Parathyroid adenoma (tissue), 2 donors: Measurements from ENCODE around the gene DLG1.

Source experiments
- H2AFZ ChIP-seq: fragments of 300-600 bp; sonication (generic); one replicate; pipeline ENCODE4 v1.7.0; 2017; ENCODE audit warnings: antibody characterized with exemption, mild to moderate bottlenecking
- H3K27ac ChIP-seq: fragments of 300-600 bp; sonication (generic); one replicate; pipeline ENCODE4 v1.7.0; 2017
- H3K27me3 ChIP-seq: fragments of 300-600 bp; sonication (generic); one replicate; pipeline ENCODE4 v1.7.0; 2017; ENCODE audit warnings: low read length; ENCODE audit not compliant: control insufficient read depth, insufficient read depth
- H3K36me3 ChIP-seq: fragments of 300-600 bp; sonication (generic); one replicate; pipeline ENCODE4 v1.7.0; 2017; ENCODE audit warnings: low read length; ENCODE audit not compliant: control insufficient read depth, insufficient read depth
- H3K4me1 ChIP-seq: fragments of 300-600 bp; sonication (generic); one replicate; pipeline ENCODE4 v1.7.0; 2017; ENCODE audit warnings: control low read depth
- H3K4me2 ChIP-seq: fragments of 300-600 bp; sonication (generic); one replicate; pipeline ENCODE4 v1.7.0; 2017; ENCODE audit warnings: low read length
- H3K4me3 ChIP-seq: fragments of 300-600 bp; sonication (generic); one replicate; pipeline ENCODE4 v1.7.0; 2017; ENCODE audit warnings: low read depth, low read length
- H3K79me2 ChIP-seq: fragments of 300-600 bp; sonication (generic); one replicate; pipeline ENCODE4 v1.7.0; 2017; ENCODE audit warnings: control low read depth
- H3K9ac ChIP-seq: fragments of 300-600 bp; sonication (generic); one replicate; pipeline ENCODE4 v1.7.0; 2017; ENCODE audit warnings: mild to moderate bottlenecking
- H3K9me3 ChIP-seq: fragments of 300-600 bp; sonication (generic); one replicate; pipeline ENCODE4 v1.7.0; 2017; ENCODE audit warnings: low read length; ENCODE audit not compliant: control insufficient read depth
- CTCF ChIP-seq: fragments of 300-600 bp; sonication (generic); IDR thresholded peaks from one replicate; pipeline ENCODE4 v1.7.0; 2017; ENCODE audit warnings: antibody characterized with exemption, mild to moderate bottlenecking
- donor health status: primary hyperparathyroidism.

The DLG1 gene

DNA sequence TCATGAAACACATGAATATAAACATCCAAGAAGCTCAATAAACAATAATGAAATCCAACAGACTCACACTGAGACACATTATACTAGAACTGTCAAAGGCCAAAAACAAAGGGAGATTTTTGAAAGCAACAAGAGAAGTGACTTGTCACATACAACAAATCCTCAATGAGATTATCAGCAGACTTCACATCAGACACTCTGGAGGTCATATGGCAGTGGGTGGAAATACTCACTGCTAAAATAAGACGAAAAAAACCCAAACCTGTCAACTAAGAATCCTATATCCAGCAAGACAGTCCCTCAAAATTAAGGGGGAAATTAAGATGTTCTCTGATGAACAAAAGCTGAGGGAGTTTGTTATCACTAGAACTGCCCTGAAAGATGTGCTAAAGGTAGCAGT lies 143.4 kb downstream of the DLG1 start:
- Histone ChIP-seq H3K27ac (no peak overlapping the region), H3K36me3 (no peaks in the 10 kb centered on the region), H3K9ac (no peak overlapping the region), H3K4me3 (no peak overlapping the region), H3K4me2 (no peak overlapping the region), H3K9me3 (no peaks in the 10 kb centered on the region), H2AFZ (no peak overlapping the region), H3K79me2 (peaks cover 9% of the 10 kb centered on the region), H3K4me1 (no peaks in the 10 kb centered on the region), H3K27me3 (no peaks in the 10 kb centered on the region)
- TF ChIP-seq CTCF: no peak

DNA sequence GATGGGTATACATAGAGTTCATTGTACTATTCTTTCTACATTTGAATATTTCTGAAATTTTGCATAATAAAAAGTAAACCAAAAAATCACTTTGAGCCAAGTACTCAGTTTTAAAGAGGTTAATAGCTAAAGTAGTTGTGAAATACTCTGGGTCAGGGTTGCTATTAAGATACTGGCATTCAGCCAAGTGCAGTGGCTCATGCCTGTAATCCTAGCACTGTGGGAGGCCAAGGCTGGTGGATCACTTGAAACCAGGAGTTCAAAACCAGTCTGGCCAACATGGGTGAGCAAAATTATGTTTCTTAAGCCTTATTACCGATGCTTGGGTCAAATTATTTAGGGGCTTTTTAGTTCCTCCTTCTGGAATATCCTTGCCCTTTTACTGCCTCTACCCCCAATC lies 146.8 kb downstream of the DLG1 start:
- Histone ChIP-seq H3K27ac (no peak overlapping the region), H3K4me1 (no peaks in the 10 kb centered on the region), H3K9ac (no peak overlapping the region), H3K4me2 (no peak overlapping the region), H3K36me3 (no peaks in the 10 kb centered on the region), H3K79me2 (peaks cover 11% of the 10 kb centered on the region), H2AFZ (no peak overlapping the region), H3K9me3 (no peaks in the 10 kb centered on the region), H3K27me3 (no peaks in the 10 kb centered on the region), H3K4me3 (no peak overlapping the region)
- TF ChIP-seq CTCF: no peak

- Histone ChIP-seq H3K27me3 (no peaks in the 10 kb centered on the region), H3K79me2 (peaks cover 14% of the 10 kb centered on the region), H3K9me3 (no peaks in the 10 kb centered on the region), H3K4me1 (no peaks in the 10 kb centered on the region), H3K36me3 (no peaks in the 10 kb centered on the region), H3K27ac (no peak overlapping the region), H3K4me2 (no peak overlapping the region), H3K4me3 (no peak overlapping the region), H2AFZ (no peak overlapping the region), H3K9ac (no peak overlapping the region)
- no peak for TF ChIP-seq CTCF
Measured at GRCh38 chr3:197149528-197149927, 148.9 kb downstream of the DLG1 start.

- Histone ChIP-seq H2AFZ (no peak overlapping the region), H3K4me1 (no peaks in the 10 kb centered on the region), H3K36me3 (no peaks in the 10 kb centered on the region), H3K9me3 (no peaks in the 10 kb centered on the region), H3K27me3 (no peaks in the 10 kb centered on the region), H3K27ac (no peak overlapping the region), H3K79me2 (peaks cover 5% of the 10 kb centered on the region), H3K4me2 (no peak overlapping the region), H3K9ac (no peak overlapping the region), H3K4me3 (no peak overlapping the region)
- TF ChIP-seq CTCF: no peak
Measured at GRCh38 chr3:197144188-197144587, 154.2 kb downstream of the DLG1 start.

DNA sequence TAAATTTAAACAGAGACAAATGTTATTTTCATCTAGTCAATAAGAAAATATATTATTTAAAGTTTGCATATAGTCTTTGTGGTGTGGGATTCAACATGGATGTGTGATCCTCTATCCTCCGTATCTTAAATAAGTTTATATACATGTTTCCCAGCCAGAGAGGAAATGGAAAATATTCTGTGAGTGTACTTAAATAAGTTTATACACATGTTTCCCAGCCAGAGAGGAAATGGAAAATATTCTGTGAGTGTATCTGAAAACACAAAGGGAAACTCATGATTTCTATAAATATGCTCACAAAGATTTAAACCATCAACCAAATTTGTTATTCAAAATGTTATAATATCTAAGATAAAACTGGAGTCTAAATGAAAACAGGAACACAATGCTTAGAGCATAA lies 158.8 kb downstream of the DLG1 start:
- no peaks in the 10 kb centered on the region for H3K36me3 ChIP-seq
- H3K4me3 ChIP-seq: no peak overlapping the region
- H3K4me1 ChIP-seq: no peaks in the 10 kb centered on the region
- no peaks in the 10 kb centered on the region for H3K79me2 ChIP-seq
- TF ChIP-seq CTCF: no peak
- no peaks in the 10 kb centered on the region for H3K9me3 ChIP-seq
- no peak overlapping the region for H3K4me2 ChIP-seq
- H3K9ac ChIP-seq: no peak overlapping the region
- H2AFZ ChIP-seq: no peak overlapping the region
- no peak overlapping the region for H3K27ac ChIP-seq
- no peaks in the 10 kb centered on the region for H3K27me3 ChIP-seq
